ENCODE measurements around the gene CCDC146. TPM values are rescaled to one million over a fixed set of nuclear protein-coding genes. Genes with fewer than 3 reads are reported as not detected.

The CCDC146 gene
- total and polyA plus RNA-seq, 2 of the 13 experiments (the other 11 are each of a cell fraction or from before 2014, with no cell fraction given): 2.4 to 4.1 TPM

GRCh38 chr7:77245015-77245755 lies 122.8 kb downstream of the CCDC146 start (continued):
- TF ChIP-seq PRDM10 (CRISPR knock-in tag; IDR thresholded peaks at IDR 0.05; ENCODE audit: low read depth) (0 out of 2 replicates have a peak, but pooled peaks have one; percentile 22), CEBPG (CRISPR knock-in tag; IDR thresholded peaks at IDR 0.05) (0 out of 2 replicates have a peak, but pooled peaks have one; percentile 25), THRA (CRISPR knock-in tag; IDR thresholded peaks at IDR 0.05; ENCODE audit: borderline replicate concordance) (peak; percentile 100), ZNF512B (CRISPR knock-in tag; IDR thresholded peaks at IDR 0.05; ENCODE audit: borderline replicate concordance) (0 out of 2 replicates have a peak, but pooled peaks have one; percentile 72), FOXA3 (CRISPR knock-in tag; IDR thresholded peaks at IDR 0.05) (peak; percentile 68), NCOA2 (CRISPR knock-in tag; IDR thresholded peaks at IDR 0.05) (peak; percentile 68; the same call in 1 of the 2 replicates), BCL6 (CRISPR knock-in tag; IDR thresholded peaks at IDR 0.05) (peak; percentile 91), KMT2A (CRISPR knock-in tag; IDR thresholded peaks at IDR 0.05) (peak; percentile 69; the same call in 1 of the 2 replicates), IRF2 (CRISPR knock-in tag; IDR thresholded peaks at IDR 0.05) (peak; percentile 68; the same call in 1 of the 2 replicates), DPF2 (CRISPR knock-in tag; IDR thresholded peaks at IDR 0.05; ENCODE audit: borderline replicate concordance, low read depth) (0 out of 2 replicates have a peak, but pooled peaks have one; percentile 47), SIX4 (CRISPR knock-in tag; IDR thresholded peaks at IDR 0.05) (0 out of 2 replicates have a peak, but pooled peaks have one; percentile 31), THAP11 (CRISPR knock-in tag; IDR thresholded peaks at IDR 0.05) (peak; percentile 61), MATR3 (CRISPR knock-in tag; IDR thresholded peaks at IDR 0.05) (no peak), GZF1 (CRISPR knock-in tag; IDR thresholded peaks at IDR 0.05) (0 out of 2 replicates have a peak, but pooled peaks have one; percentile 43), TARDBP (CRISPR knock-in tag; IDR thresholded peaks at IDR 0.05) (peak; percentile 70; the same call in 1 of the 2 replicates), ZMYM3 (CRISPR knock-in tag; IDR thresholded peaks at IDR 0.05) (peak; percentile 71; the same call in 1 of the 2 replicates), ASH2L (IDR thresholded peaks at IDR 0.05; ENCODE audit: insufficient read length, low read depth, low read length) (peak; percentile 53), ZNF784 (CRISPR knock-in tag; IDR thresholded peaks at IDR 0.05; ENCODE audit: borderline replicate concordance) (no peak), TGIF2 (CRISPR knock-in tag; IDR thresholded peaks at IDR 0.05) (peak; percentile 60; the same call in 1 of the 2 replicates), HNF4G (IDR thresholded peaks at IDR 0.05; ENCODE audit: borderline replicate concordance, low read depth, low read length) (peak; percentile 74; the same call in 1 of the 2 replicates), HNF4G (CRISPR knock-in tag; IDR thresholded peaks at IDR 0.05; ENCODE audit: borderline replicate concordance, low read depth) (peak; percentile 26; the same call in 1 of the 2 replicates)
